ENCODE measurements around the gene PHC2. TPM values are rescaled to one million over a fixed set of nuclear protein-coding genes. Genes with fewer than 3 reads are reported as not detected.

Gene PHC2
- total RNA-seq, 1 experiment from 2014 or later, result 9.4 TPM

- H3K4me1 ChIP-seq (ENCODE audit: insufficient read depth, low read length), result no peaks in the 10 kb centered on the region; the same call in 1 of the 2 replicates
- H3K18ac ChIP-seq (ENCODE audit: insufficient read length, low read depth, low read length), result no peak overlapping the region
- H3K79me2 ChIP-seq (ENCODE audit: insufficient read depth, low read length), result no peaks in the 10 kb centered on the region
- no peak overlapping the region for H2BK120ac ChIP-seq (ENCODE audit: low read depth, low read length, poor library complexity, severe bottlenecking)
- H3K9me3 ChIP-seq (ENCODE audit: control insufficient read depth, low read depth, low read length), result no peaks in the 10 kb centered on the region
- H2AK5ac ChIP-seq (ENCODE audit: insufficient read length, low read length), result no peak overlapping the region
- H3K4me1 Mint-ChIP-seq, result peaks cover 45 to 61% of the 10 kb centered on the region in 2 experiments
- H3K27me3 ChIP-seq (ENCODE audit: insufficient read depth, low read length), result peaks cover 37% of the 10 kb centered on the region
- no peak overlapping the region for H3K4me2 ChIP-seq (ENCODE audit: insufficient read depth, insufficient read length, low read length)
- no peak overlapping the region for H2BK15ac ChIP-seq (ENCODE audit: low read depth, low read length)
- no peak for TF ChIP-seq CTCF (conservative IDR thresholded peaks at IDR 0.05)
- H3K27me3 Mint-ChIP-seq (ENCODE audit: low read depth), result peaks cover 81% of the 10 kb centered on the region
- no peaks in the 10 kb centered on the region; a peak in 1 of 7 replicates for H3K36me3 Mint-ChIP-seq (ENCODE audit: insufficient read depth in 1 of 3, low read depth in 3 of 3)
- no peak overlapping the region for H3K9ac ChIP-seq (ENCODE audit: extremely low read depth, insufficient read length, low read length)
- no peak overlapping the region for H4K8ac ChIP-seq (replicated peaks; ENCODE audit: insufficient read length, low read depth, low read length)
- H3K27ac Mint-ChIP-seq, result no peak overlapping the region
- WGBS (ENCODE audit: extremely low coverage, insufficient read length, low lambda C conversion rate), result no CpG with 5 or more reads among the region's 5 CpGs
- no peak overlapping the region for H4K91ac ChIP-seq (ENCODE audit: insufficient read length, low read depth, low read length)
- no peaks in the 10 kb centered on the region for H4K20me1 ChIP-seq (ENCODE audit: control insufficient read depth, insufficient read depth, insufficient read length)
- no peak overlapping the region for H3K27ac ChIP-seq (ENCODE audit: insufficient read length, low read depth, low read length)
- no peak overlapping the region for H2BK12ac ChIP-seq (ENCODE audit: insufficient read length, low read depth, low read length)
- no peak overlapping the region for H3T11ph ChIP-seq (ENCODE audit: low read length)
- H3K14ac ChIP-seq (ENCODE audit: insufficient read depth, low read length), result no peak overlapping the region
- no peak overlapping the region for H3K4me3 Mint-ChIP-seq
- H3K23me2 ChIP-seq (ENCODE audit: insufficient read length, low read depth, low read length, poor library complexity, severe bottlenecking), result peaks cover 12% of the 10 kb centered on the region
- H3K56ac ChIP-seq (ENCODE audit: insufficient read length, low read depth, low read length), result no peak overlapping the region
- H3K4ac ChIP-seq (ENCODE audit: low read depth, low read length), result no peak overlapping the region
- peaks cover 0 to 3% of the 10 kb centered on the region in 2 experiments; a peak in 2 of 5 replicates for H3K9me3 Mint-ChIP-seq
- H4K5ac ChIP-seq (ENCODE audit: insufficient read length, low read depth, low read length), result no peak overlapping the region
- no peaks in the 10 kb centered on the region for H3K79me1 ChIP-seq (ENCODE audit: insufficient read depth, low read depth, low read length, poor library complexity, severe bottlenecking)
- no peak overlapping the region for H3K23ac ChIP-seq (ENCODE audit: insufficient read length, low read depth, low read length)
- no peak for DNase-seq
- H2BK5ac ChIP-seq (ENCODE audit: insufficient read length, low read length), result no peak overlapping the region
- no peak overlapping the region for H2BK20ac ChIP-seq (ENCODE audit: low read depth, low read length, poor library complexity, severe bottlenecking)
- no peak overlapping the region for H2AFZ ChIP-seq (ENCODE audit: low read length)
These were observed 83.3 kb downstream of the PHC2 start for GRCh38 chr1:33347650-33347992.

Measured in H9 (cell line).